Measurements from ENCODE around the gene MARCHF6.
"Not testable (repeated sequence)": the region's sequence is repeated elsewhere in the genome, so short reads cannot be mapped to it uniquely, and the experiment has no call there.

Gene MARCHF6

GRCh38 chr5:10323588-10324488 is 29.7 kb upstream of the MARCHF6 start:
- no peak for DNase-seq (ENCODE audit: low spot score)

GRCh38 chr5:10324518-10325370 is 28.8 kb upstream of the MARCHF6 start:
- DNase-seq (ENCODE audit: low spot score), result no peak

- no peak for DNase-seq (ENCODE audit: low spot score)
These were observed 25.2 kb upstream of the MARCHF6 start for GRCh38 chr5:10328323-10328722.

GRCh38 chr5:10329446-10329819 is 24.1 kb upstream of the MARCHF6 start:
- no peak for DNase-seq (ENCODE audit: low spot score)

- no peak for DNase-seq (ENCODE audit: low spot score)
These were observed 23.5 kb upstream of the MARCHF6 start for GRCh38 chr5:10329820-10330481.

GRCh38 chr5:10330511-10331230 is 22.8 kb upstream of the MARCHF6 start:
- no peak for DNase-seq (ENCODE audit: low spot score)

- no peak for DNase-seq (ENCODE audit: low spot score)
These were observed 22.1 kb upstream of the MARCHF6 start for GRCh38 chr5:10331341-10331796.

GRCh38 chr5:10332301-10332700 is 21.2 kb upstream of the MARCHF6 start:
- no peak for DNase-seq (ENCODE audit: low spot score)

- DNase-seq (ENCODE audit: low spot score), result peak; percentile 72
These were observed 20.1 kb upstream of the MARCHF6 start for GRCh38 chr5:10333154-10334006.

- no peak for DNase-seq (ENCODE audit: low spot score)
These were observed 18.7 kb upstream of the MARCHF6 start for GRCh38 chr5:10334831-10335230.

- DNase-seq (ENCODE audit: low spot score), result no peak
These were observed 17.6 kb upstream of the MARCHF6 start for GRCh38 chr5:10335711-10336470.

- DNase-seq (ENCODE audit: low spot score), result no peak
These were observed 16.4 kb upstream of the MARCHF6 start for GRCh38 chr5:10337107-10337506.

GRCh38 chr5:10337986-10338385 is 15.5 kb upstream of the MARCHF6 start:
- DNase-seq (ENCODE audit: low spot score), result no peak

GRCh38 chr5:10338686-10339057 is 14.8 kb upstream of the MARCHF6 start:
- DNase-seq (ENCODE audit: low spot score), result no peak

GRCh38 chr5:10339058-10339811 is 14.3 kb upstream of the MARCHF6 start:
- DNase-seq (ENCODE audit: low spot score), result peak; percentile 61

GRCh38 chr5:10339958-10340357 is 13.5 kb upstream of the MARCHF6 start:
- no peak for DNase-seq (ENCODE audit: low spot score)

GRCh38 chr5:10343486-10343885 is 10.0 kb upstream of the MARCHF6 start:
- DNase-seq (ENCODE audit: low spot score), result no peak

- not testable (repeated sequence) for DNase-seq (ENCODE audit: low spot score)
These were observed 8.9 kb upstream of the MARCHF6 start for GRCh38 chr5:10344461-10345106.

GRCh38 chr5:10348258-10348657 is 5.2 kb upstream of the MARCHF6 start:
- DNase-seq (ENCODE audit: low spot score), result no peak
